Measurements from ENCODE around the gene CRIP2. TPM values are rescaled to one million over a fixed set of nuclear protein-coding genes. Genes with fewer than 3 reads are reported as not detected.

The CRIP2 gene
- total and polyA plus RNA-seq, 8 donors = 143 to 229 (median 181) TPM

GRCh38 chr14:105483300-105484068 is 8.9 kb downstream of the CRIP2 start:
- ATAC-seq (no peak), DNase-seq (no peak)
- TF ChIP-seq, protein P1, sequence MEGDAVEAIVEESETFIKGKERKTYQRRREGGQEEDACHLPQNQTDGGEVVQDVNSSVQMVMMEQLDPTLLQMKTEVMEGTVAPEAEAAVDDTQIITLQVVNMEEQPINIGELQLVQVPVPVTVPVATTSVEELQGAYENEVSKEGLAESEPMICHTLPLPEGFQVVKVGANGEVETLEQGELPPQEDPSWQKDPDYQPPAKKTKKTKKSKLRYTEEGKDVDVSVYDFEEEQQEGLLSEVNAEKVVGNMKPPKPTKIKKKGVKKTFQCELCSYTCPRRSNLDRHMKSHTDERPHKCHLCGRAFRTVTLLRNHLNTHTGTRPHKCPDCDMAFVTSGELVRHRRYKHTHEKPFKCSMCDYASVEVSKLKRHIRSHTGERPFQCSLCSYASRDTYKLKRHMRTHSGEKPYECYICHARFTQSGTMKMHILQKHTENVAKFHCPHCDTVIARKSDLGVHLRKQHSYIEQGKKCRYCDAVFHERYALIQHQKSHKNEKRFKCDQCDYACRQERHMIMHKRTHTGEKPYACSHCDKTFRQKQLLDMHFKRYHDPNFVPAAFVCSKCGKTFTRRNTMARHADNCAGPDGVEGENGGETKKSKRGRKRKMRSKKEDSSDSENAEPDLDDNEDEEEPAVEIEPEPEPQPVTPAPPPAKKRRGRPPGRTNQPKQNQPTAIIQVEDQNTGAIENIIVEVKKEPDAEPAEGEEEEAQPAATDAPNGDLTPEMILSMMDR (IDR thresholded peaks at IDR 0.05) = no peak
- H3K27ac ChIP-seq = peak overlapping the region; percentile 92 to 97
- intact Hi-C loops (cut with DNase I) = no loop called here
- H3K36me3 ChIP-seq = peaks cover 0 to 14% of the 10 kb centered on the region in 2 donors
- no peaks in the 10 kb centered on the region for H3K9me3 ChIP-seq
- H3K4me3 ChIP-seq = no peak overlapping the region
- H3K27me3 ChIP-seq = peaks cover 0 to 84% of the 10 kb centered on the region in 2 donors
- H3K4me1 ChIP-seq = peaks cover 51 to 95% of the 10 kb centered on the region in 2 donors

DNA sequence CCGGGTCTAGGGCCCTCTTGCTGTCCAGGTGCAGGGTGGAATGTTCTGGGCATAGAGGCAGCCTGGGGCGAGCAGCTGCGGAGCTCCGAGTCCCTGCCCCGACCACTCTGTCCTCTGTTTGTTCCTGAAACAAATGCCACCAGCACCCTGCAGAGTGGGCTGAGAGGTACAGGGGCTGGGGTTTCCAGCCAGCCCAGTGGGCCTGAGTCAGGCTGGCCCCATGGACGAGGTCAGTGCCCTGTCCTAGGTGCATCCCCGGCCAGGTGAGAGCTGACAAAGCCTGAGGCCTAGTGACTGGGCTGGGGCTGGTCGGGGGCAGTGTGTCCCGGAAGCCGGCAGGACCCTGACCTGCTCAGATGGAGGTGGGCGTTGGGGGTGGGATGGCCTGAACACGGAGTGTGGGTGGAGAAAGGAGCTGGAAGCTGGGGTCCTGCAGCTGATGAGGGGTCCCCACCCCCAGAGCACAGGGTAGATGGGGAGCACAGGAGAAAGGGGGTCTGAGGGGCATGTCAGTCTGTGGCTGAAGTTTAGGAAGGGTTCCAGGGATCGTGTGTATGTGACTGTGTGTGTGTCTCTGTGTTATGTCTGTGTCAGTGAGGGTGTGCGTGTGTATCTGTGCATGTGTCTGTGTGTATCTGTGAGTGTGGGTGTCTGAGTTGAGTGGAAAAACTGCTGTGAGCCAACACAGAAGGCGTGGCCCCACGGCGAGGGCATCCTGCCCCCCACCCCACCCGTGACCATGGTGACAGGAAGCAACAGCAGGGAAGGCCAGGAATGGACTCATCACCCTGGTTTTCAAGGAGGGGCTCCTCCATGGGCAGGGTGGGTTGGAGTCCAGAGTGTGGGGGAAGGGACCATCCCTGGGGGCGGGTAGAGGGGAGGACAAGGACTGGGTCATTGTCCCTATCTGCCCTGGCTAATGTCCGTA is 9.7 kb downstream of the CRIP2 start:
- DNase-seq (peak in 1 of 4 donors; percentile 52), ATAC-seq (no peak)
- TF ChIP-seq, protein P1 (IDR thresholded peaks at IDR 0.05) = no peak
- Histone ChIP-seq H3K27me3 (peaks cover 0 to 76% of the 10 kb centered on the region in 2 donors), H3K4me1 (peaks cover 59 to 98% of the 10 kb centered on the region in 2 donors), H3K36me3 (peaks cover 0 to 5% of the 10 kb centered on the region in 2 donors), H3K4me3 (no peak overlapping the region), H3K27ac (peak overlapping the region in 1 of 2 donors; percentile 97), H3K9me3 (no peaks in the 10 kb centered on the region)
- intact Hi-C loops (cut with DNase I) = no loop called here

DNA sequence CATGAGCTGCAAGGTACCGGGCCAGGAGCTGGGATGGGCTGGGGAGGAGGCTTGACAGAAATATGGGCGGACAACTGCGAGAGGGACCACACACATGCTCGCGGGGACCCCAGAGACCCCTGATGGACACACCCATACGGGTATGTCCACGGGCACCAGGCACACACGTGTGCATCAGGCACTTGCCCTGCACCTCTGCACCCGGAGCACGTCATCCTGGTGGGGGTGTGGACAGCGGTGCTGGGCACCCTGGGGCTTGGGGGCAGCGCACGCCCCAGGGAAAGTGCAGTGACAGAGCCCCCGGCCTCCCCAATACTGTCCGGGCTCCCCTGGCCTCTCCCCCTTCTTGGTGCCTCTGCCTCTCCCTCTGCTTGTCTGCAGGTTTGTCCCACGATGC is 10.4 kb downstream of the CRIP2 start:
- no peak for ATAC-seq
- no peak overlapping the region for H3K4me3 ChIP-seq
- peak overlapping the region in 1 of 2 donors; percentile 97 for H3K27ac ChIP-seq
- intact Hi-C loops (cut with DNase I) = loop anchor here in 1 of 2 donors (5.0 kb wide), 1 partner anchor 113 kb away; no protein-coding TSS in a partner anchor
- TF ChIP-seq, protein P1 (IDR thresholded peaks at IDR 0.05) = no peak
- H3K9me3 ChIP-seq = no peaks in the 10 kb centered on the region
- no peak for DNase-seq
- peaks cover 61 to 99% of the 10 kb centered on the region in 2 donors for H3K4me1 ChIP-seq
- H3K36me3 ChIP-seq = no peaks in the 10 kb centered on the region
- H3K27me3 ChIP-seq = peaks cover 0 to 70% of the 10 kb centered on the region in 2 donors

GRCh38 chr14:105485739-105486162 is 11.1 kb downstream of the CRIP2 start:
- no peaks in the 10 kb centered on the region for H3K9me3 ChIP-seq
- peak in 1 of 4 donors; percentile 74 for DNase-seq
- peak overlapping the region in 1 of 2 donors; percentile 97 for H3K27ac ChIP-seq
- H3K4me3 ChIP-seq = no peak overlapping the region
- TF ChIP-seq, protein P1 (IDR thresholded peaks at IDR 0.05) = peak in 1 of 2 donors; percentile 24
- no peaks in the 10 kb centered on the region for H3K36me3 ChIP-seq
- intact Hi-C loops (cut with DNase I) = loop anchor here in 1 of 2 donors (5.0 kb wide), 1 partner anchor 113 kb away; no protein-coding TSS in a partner anchor
- peaks cover 56 to 95% of the 10 kb centered on the region in 2 donors for H3K4me1 ChIP-seq
- ATAC-seq = no peak
- H3K27me3 ChIP-seq = peaks cover 0 to 62% of the 10 kb centered on the region in 2 donors

Data from left lung (tissue), 10 donors.